Fibroblast of villous mesenchyme (primary cell): Measurements from ENCODE around the gene ESR2. TPM values are rescaled to one million over a fixed set of nuclear protein-coding genes. Genes with fewer than 3 reads are reported as not detected.
"Not testable (repeated sequence)": the region's sequence is repeated elsewhere in the genome, so short reads cannot be mapped to it uniquely, and the experiment has no call there.

Experiments used
- DNase-seq: peaks from one replicate; pipeline ENCODE4 v3.0.0-alpha.2; 2010; ENCODE audit warnings: low read depth
- H3K4me3 ChIP-seq: 2 replicates; pipeline ENCODE4 v1.5.1; 2011; ENCODE audit warnings: low read depth, mild to moderate bottlenecking, low read length
- CTCF ChIP-seq: IDR thresholded peaks from 2 replicates; pipeline ENCODE4 v1.5.1; 2012; ENCODE audit warnings: low read depth, mild to moderate bottlenecking, low read length; ENCODE audit not compliant: insufficient read depth
- total RNA-seq: library from RNA; depleted of rRNA; stranded (reverse); fragments of >200 nt; gene quantifications from 2 replicates; pipeline ENCODE4 v1.2.3, GENCODE V29; 2012

Gene ESR2
- total RNA-seq, 1 donor, result not detected

GRCh38 chr14:64186231-64187129 is 107.7 kb downstream of the ESR2 start:
- no peak for DNase-seq
- no peak overlapping the region for H3K4me3 ChIP-seq
- TF ChIP-seq CTCF, result no peak

- DNase-seq, result no peak
- no peak for TF ChIP-seq CTCF
- H3K4me3 ChIP-seq, result no peak overlapping the region
Observed at GRCh38 chr14:64185184-64185583, 109.0 kb downstream of the ESR2 start.

- TF ChIP-seq CTCF, result no peak
- H3K4me3 ChIP-seq, result no peak overlapping the region
- DNase-seq, result no peak
Observed at GRCh38 chr14:64184103-64184729, 110.0 kb downstream of the ESR2 start.

- not testable (repeated sequence) for H3K4me3 ChIP-seq, DNase-seq
Observed at GRCh38 chr14:64182908-64183307, 111.3 kb downstream of the ESR2 start.

- TF ChIP-seq CTCF, result no peak
- no peak overlapping the region for H3K4me3 ChIP-seq
- DNase-seq, result no peak
Observed at GRCh38 chr14:64178814-64179213, 115.4 kb downstream of the ESR2 start.

- no peak for DNase-seq
- no peak overlapping the region for H3K4me3 ChIP-seq
- no peak for TF ChIP-seq CTCF
Observed at GRCh38 chr14:64176330-64176729, 117.8 kb downstream of the ESR2 start.

GRCh38 chr14:64174922-64175782 is 119.0 kb downstream of the ESR2 start:
- no peak for DNase-seq
- TF ChIP-seq CTCF, result no peak
- no peak overlapping the region for H3K4me3 ChIP-seq
